OCI-LY1 (cell line): Measurements from ENCODE around the gene ZKSCAN4.

ENCODE experiments used
- CTCF ChIP-seq: fragments of 200-600 bp; sonication (generic), shearing (Covaris generic); IDR thresholded peaks from 2 replicates; pipeline ENCODE4 v1.5.1; 2017; ENCODE audit warnings: mild to moderate bottlenecking, antibody characterized with exemption, low read length, moderate library complexity, mixed read lengths
- EZH2 ChIP-seq: fragments of 200-600 bp; sonication (generic), shearing (Covaris generic); IDR thresholded peaks from 2 replicates; pipeline ENCODE4 v1.8.0; 2017; ENCODE audit warnings: borderline replicate concordance, mixed run types, mild to moderate bottlenecking, antibody characterized with exemption, low read length, moderate library complexity, mixed read lengths

GRCh38 chr6:28218312-28219248 is 33.5 kb downstream of the ZKSCAN4 start:
- TF ChIP-seq EZH2 (no peak), CTCF (no peak)
